HEK293T (cell line): ENCODE results near the gene USHBP1.

Source experiments
- ARNT ChIP-seq: fragments of 450-650 bp; IDR thresholded peaks from 2 replicates; pipeline ENCODE4 v1.6.1; 2017; ENCODE audit warnings: mild to moderate bottlenecking
- FOXK2 ChIP-seq: fragments of 450-650 bp; IDR thresholded peaks from 2 replicates; pipeline ENCODE4 v1.6.1; 2016; ENCODE audit warnings: mild to moderate bottlenecking
- FOXM1 ChIP-seq: fragments of 450-650 bp; IDR thresholded peaks from 2 replicates; pipeline ENCODE4 v1.6.1; 2017; ENCODE audit warnings: mild to moderate bottlenecking, borderline replicate concordance
- HDGF ChIP-seq: fragments of 450-650 bp; IDR thresholded peaks from 2 replicates; pipeline ENCODE4 v1.6.1; 2017; ENCODE audit warnings: antibody characterized with exemption, borderline replicate concordance
- NFRKB ChIP-seq: fragments of 450-650 bp; IDR thresholded peaks from 2 replicates; pipeline ENCODE4 v1.6.1; 2016; ENCODE audit warnings: mild to moderate bottlenecking, moderate library complexity
- SP1 ChIP-seq: fragments of 450-650 bp; IDR thresholded peaks from 2 replicates; pipeline ENCODE4 v1.6.1; 2017
- SUZ12 ChIP-seq: fragments of 450-650 bp; IDR thresholded peaks from 2 replicates; pipeline ENCODE4 v1.6.1; 2016; ENCODE audit warnings: mild to moderate bottlenecking
- TF ChIP-seq, protein P1 (sequence below): fragments of 450-650 bp; IDR thresholded peaks from 2 replicates; pipeline ENCODE4 v1.6.1; 2016

GRCh38 chr19:17303940-17304267, 39.4 kb upstream of the USHBP1 start:
- TF ChIP-seq NFRKB (no peak), SP1 (no peak), HDGF (no peak), SUZ12 (no peak), ARNT (no peak), FOXM1 (no peak), FOXK2 (no peak)
- TF ChIP-seq, protein P1, sequence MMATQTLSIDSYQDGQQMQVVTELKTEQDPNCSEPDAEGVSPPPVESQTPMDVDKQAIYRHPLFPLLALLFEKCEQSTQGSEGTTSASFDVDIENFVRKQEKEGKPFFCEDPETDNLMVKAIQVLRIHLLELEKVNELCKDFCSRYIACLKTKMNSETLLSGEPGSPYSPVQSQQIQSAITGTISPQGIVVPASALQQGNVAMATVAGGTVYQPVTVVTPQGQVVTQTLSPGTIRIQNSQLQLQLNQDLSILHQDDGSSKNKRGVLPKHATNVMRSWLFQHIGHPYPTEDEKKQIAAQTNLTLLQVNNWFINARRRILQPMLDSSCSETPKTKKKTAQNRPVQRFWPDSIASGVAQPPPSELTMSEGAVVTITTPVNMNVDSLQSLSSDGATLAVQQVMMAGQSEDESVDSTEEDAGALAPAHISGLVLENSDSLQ = no peak
